Vagina (tissue), 2 donors: ENCODE data around the gene C20orf173. TPM values are rescaled to one million over a fixed set of nuclear protein-coding genes. Genes with fewer than 3 reads are reported as not detected.

Source experiments
- DNase-seq, 2 donors: peaks; one replicate each; pipeline ENCODE4 v3.0.0-alpha.2; 2017; ENCODE audit errors: extremely low spot score in 2 of 2
- H3K27ac ChIP-seq: fragments of 200-600 bp; sonication (generic); one replicate; pipeline ENCODE4 v1.5.1; 2019
- H3K27me3 ChIP-seq: fragments of 200-600 bp; sonication (generic); one replicate; pipeline ENCODE4 v1.5.1; 2019
- H3K36me3 ChIP-seq, 2 donors: fragments of 200-600 bp; sonication (generic); one replicate each; pipeline ENCODE4 v1.5.1; 2017 to 2019
- H3K4me1 ChIP-seq: fragments of 200-600 bp; sonication (generic); one replicate; pipeline ENCODE4 v1.5.1; 2019
- H3K4me3 ChIP-seq, 2 donors: fragments of 200-600 bp; sonication (generic); 1 replicate in 1 of 2; 2 replicates in 1 of 2; pipeline ENCODE4 v1.5.1; 2016 to 2019
- H3K9me3 ChIP-seq: fragments of 200-600 bp; sonication (generic); one replicate; pipeline ENCODE4 v1.5.1; 2019
- POLR2A ChIP-seq, 2 donors: fragments of 450-650 bp; IDR thresholded peaks; one replicate each; pipeline ENCODE4 v1.6.1; 2017; ENCODE audit warnings: antibody characterized with exemption in 2 of 2, mild to moderate bottlenecking in 2 of 2, moderate library complexity in 2 of 2
- POLR2AphosphoS5 ChIP-seq, 2 donors: sonication (generic); formaldehyde crosslinking; IDR thresholded peaks; one replicate each; pipeline ENCODE4 v1.9.0; 2017; ENCODE audit warnings: antibody characterized with exemption in 2 of 2, mild to moderate bottlenecking in 2 of 2, low read depth in 1 of 2; ENCODE audit not compliant: insufficient read depth in 1 of 2
- intact Hi-C: fragments of 100-400 bp; cut with DNase I; formaldehyde crosslinking; loops from one replicate; pipeline ENCODE4 v1.15.1; 2023
- total RNA-seq: library from RNA; depleted of rRNA; stranded (reverse); fragments of >200 nt; gene quantifications from one replicate; pipeline ENCODE4 v1.2.3, GENCODE V29; 2016
- TF ChIP-seq, protein P1 (sequence below), 3 experiments: fragments of 450-650 bp in 2 of 3; fragments of 200-600 bp in 1 of 3; sonication (generic) in 1 of 3; IDR thresholded peaks; one replicate each; pipeline ENCODE4 v1.5.1; 2017 to 2019; ENCODE audit warnings: antibody characterized with exemption in 3 of 3, mild to moderate bottlenecking in 2 of 3, moderate library complexity in 2 of 3

Gene C20orf173
- total RNA-seq, 1 donor from 2014 or later: not detected

DNA sequence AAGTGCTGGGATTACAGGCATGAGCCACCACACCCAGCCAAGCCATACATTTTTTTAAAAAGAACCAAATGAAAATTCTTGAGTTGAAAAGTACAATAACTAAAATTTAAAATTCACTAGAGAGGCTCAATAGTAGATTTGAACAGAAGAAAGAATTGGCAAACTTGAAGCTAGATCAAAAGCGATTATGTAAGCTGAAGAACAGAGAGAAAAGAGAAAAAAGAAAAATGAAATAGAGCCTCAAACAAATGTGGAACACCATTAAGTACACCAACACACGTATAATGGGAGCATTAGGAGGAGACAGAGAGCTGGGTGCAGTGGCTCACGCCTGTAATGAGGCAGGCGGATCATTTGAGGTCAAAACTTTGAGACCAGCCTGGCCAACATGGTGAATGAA is 43.4 kb upstream of the C20orf173 start:
- no peak overlapping the region for H3K4me3 ChIP-seq
- intact Hi-C loops: no loop called here
- H3K36me3 ChIP-seq: no peaks in the 10 kb centered on the region
- H3K27me3 ChIP-seq: no peaks in the 10 kb centered on the region
- no peaks in the 10 kb centered on the region for H3K9me3 ChIP-seq
- DNase-seq: no peak
- H3K27ac ChIP-seq: no peak overlapping the region
- TF ChIP-seq, protein P1, sequence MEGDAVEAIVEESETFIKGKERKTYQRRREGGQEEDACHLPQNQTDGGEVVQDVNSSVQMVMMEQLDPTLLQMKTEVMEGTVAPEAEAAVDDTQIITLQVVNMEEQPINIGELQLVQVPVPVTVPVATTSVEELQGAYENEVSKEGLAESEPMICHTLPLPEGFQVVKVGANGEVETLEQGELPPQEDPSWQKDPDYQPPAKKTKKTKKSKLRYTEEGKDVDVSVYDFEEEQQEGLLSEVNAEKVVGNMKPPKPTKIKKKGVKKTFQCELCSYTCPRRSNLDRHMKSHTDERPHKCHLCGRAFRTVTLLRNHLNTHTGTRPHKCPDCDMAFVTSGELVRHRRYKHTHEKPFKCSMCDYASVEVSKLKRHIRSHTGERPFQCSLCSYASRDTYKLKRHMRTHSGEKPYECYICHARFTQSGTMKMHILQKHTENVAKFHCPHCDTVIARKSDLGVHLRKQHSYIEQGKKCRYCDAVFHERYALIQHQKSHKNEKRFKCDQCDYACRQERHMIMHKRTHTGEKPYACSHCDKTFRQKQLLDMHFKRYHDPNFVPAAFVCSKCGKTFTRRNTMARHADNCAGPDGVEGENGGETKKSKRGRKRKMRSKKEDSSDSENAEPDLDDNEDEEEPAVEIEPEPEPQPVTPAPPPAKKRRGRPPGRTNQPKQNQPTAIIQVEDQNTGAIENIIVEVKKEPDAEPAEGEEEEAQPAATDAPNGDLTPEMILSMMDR (IDR thresholded peaks at IDR 0.05): no peak
- TF ChIP-seq POLR2A (IDR thresholded peaks at IDR 0.05): no peak
- TF ChIP-seq POLR2AphosphoS5 (IDR thresholded peaks at IDR 0.05; ENCODE audit: insufficient read depth in 1 of 2, low read depth in 1 of 2): no peak
- no peaks in the 10 kb centered on the region for H3K4me1 ChIP-seq

DNA sequence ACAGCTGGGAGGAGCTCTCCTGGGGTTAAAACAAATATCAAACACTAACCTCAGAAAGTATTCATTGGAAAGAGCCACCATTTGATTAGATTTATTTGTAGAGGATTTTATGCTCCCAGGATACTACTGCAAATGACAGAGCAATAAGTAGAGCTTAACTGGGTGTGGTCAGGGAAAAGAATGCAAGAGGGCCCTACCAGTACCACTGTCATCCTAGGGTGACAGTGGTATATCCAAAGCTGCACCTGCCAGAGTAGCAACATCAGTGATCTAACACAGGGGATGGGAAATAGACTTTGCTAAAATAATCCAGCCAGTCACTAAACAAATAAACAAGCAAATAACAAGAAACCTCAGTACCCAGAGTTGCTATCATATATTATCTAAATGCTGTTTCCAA is 42.1 kb upstream of the C20orf173 start:
- H3K9me3 ChIP-seq: no peaks in the 10 kb centered on the region
- no peaks in the 10 kb centered on the region for H3K4me1 ChIP-seq
- TF ChIP-seq POLR2AphosphoS5 (IDR thresholded peaks at IDR 0.05; ENCODE audit: insufficient read depth in 1 of 2, low read depth in 1 of 2) (no peak), POLR2A (IDR thresholded peaks at IDR 0.05) (no peak)
- TF ChIP-seq, protein P1 (IDR thresholded peaks at IDR 0.05): no peak
- no peaks in the 10 kb centered on the region for H3K36me3 ChIP-seq
- H3K4me3 ChIP-seq: no peak overlapping the region
- no peak for DNase-seq
- H3K27me3 ChIP-seq: no peaks in the 10 kb centered on the region
- no peak overlapping the region for H3K27ac ChIP-seq
- intact Hi-C loops: no loop called here

DNA sequence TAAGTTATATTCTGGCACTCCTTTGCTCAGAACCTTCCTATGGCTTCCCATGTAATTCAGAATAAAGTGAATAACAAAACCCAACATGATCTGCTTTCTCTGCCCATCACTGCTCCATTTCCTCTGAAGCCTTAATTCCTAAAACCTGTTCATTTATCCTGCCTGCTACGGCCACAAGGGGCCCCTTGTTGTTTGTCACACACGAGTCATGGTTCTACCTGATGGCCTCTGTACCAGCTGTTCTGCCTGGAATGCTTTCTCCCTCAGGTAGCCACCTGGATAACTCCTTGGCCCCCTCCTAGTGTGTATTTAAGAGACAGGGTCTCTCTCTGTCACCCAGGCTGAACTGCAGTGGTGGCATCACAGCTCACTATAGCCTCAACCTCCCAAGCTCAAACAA is 39.2 kb upstream of the C20orf173 start:
- no peaks in the 10 kb centered on the region for H3K9me3 ChIP-seq
- intact Hi-C loops: no loop called here
- H3K4me3 ChIP-seq: no peak overlapping the region
- H3K27ac ChIP-seq: no peak overlapping the region
- no peaks in the 10 kb centered on the region for H3K4me1 ChIP-seq
- TF ChIP-seq, protein P1 (IDR thresholded peaks at IDR 0.05): no peak
- TF ChIP-seq POLR2AphosphoS5 (IDR thresholded peaks at IDR 0.05; ENCODE audit: insufficient read depth in 1 of 2, low read depth in 1 of 2) (no peak), POLR2A (IDR thresholded peaks at IDR 0.05) (no peak)
- H3K27me3 ChIP-seq: no peaks in the 10 kb centered on the region
- no peak for DNase-seq
- H3K36me3 ChIP-seq: no peaks in the 10 kb centered on the region

DNA sequence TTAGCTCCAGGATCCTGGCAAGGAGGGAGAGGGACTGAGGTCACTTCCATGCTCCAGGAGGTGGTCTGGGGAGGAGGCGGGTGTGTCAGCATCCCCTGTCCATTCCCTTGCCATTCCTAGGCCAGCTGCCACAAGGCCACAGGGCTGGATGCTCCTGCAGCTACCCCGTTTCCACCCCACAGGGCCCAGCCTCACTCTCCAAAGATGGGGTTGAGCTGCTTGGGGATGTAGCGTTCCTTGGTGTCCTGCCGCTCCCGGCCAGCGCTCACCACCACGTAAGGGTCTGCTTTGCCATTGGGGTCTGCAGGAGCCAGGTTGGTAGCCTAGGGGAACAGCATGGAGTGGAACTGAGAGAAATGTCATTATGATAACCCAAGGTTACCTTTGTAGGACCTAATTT is 35.5 kb upstream of the C20orf173 start:
- Histone ChIP-seq H3K4me3 (no peak overlapping the region), H3K27ac (no peak overlapping the region), H3K4me1 (no peaks in the 10 kb centered on the region), H3K27me3 (no peaks in the 10 kb centered on the region), H3K9me3 (no peaks in the 10 kb centered on the region), H3K36me3 (no peaks in the 10 kb centered on the region)
- intact Hi-C loops: no loop called here
- TF ChIP-seq, protein P1 (IDR thresholded peaks at IDR 0.05): no peak
- TF ChIP-seq POLR2A (IDR thresholded peaks at IDR 0.05) (no peak), POLR2AphosphoS5 (IDR thresholded peaks at IDR 0.05; ENCODE audit: insufficient read depth in 1 of 2, low read depth in 1 of 2) (no peak)
- no peak for DNase-seq

DNA sequence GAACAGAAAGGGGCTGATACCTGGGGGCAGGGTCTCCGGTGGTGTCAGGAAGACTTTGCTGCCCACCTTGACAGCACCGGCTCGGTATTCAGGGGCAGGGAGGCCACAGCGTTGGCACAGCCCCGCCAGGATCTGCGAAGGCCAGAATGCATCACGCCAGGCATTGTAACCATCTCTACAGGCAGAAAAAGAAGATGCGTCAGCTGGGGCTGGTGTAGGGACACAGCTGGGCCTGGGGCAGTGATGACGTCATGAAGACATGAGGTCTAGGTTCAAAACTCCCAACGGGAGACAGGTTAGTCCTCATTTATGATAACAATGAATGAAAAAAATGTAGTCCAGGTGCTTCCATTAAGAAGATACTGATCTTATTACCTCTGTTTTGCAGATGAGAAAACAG is 34.4 kb upstream of the C20orf173 start:
- Histone ChIP-seq H3K36me3 (no peaks in the 10 kb centered on the region), H3K4me3 (no peak overlapping the region), H3K27me3 (no peaks in the 10 kb centered on the region), H3K9me3 (no peaks in the 10 kb centered on the region), H3K4me1 (no peaks in the 10 kb centered on the region), H3K27ac (no peak overlapping the region)
- no peak for DNase-seq
- intact Hi-C loops: no loop called here
- no peak for TF ChIP-seq POLR2A (IDR thresholded peaks at IDR 0.05)
